Activated CD8-positive, alpha-beta memory T cell treated with anti-CD3 and anti-CD28 coated beads for 48 hours (primary cell): ENCODE measurements around the gene FBXO10.
"Not testable (repeated sequence)": the region's sequence is repeated elsewhere in the genome, so short reads cannot be mapped to it uniquely, and the experiment has no call there.

ENCODE experiments used
- DNase-seq, 3 experiments: peaks; one replicate each; pipeline ENCODE4 v3.0.0-alpha.2; 2020; ENCODE audit warnings: low read depth in 2 of 3, low spot score in 2 of 3

The FBXO10 gene, protein sequence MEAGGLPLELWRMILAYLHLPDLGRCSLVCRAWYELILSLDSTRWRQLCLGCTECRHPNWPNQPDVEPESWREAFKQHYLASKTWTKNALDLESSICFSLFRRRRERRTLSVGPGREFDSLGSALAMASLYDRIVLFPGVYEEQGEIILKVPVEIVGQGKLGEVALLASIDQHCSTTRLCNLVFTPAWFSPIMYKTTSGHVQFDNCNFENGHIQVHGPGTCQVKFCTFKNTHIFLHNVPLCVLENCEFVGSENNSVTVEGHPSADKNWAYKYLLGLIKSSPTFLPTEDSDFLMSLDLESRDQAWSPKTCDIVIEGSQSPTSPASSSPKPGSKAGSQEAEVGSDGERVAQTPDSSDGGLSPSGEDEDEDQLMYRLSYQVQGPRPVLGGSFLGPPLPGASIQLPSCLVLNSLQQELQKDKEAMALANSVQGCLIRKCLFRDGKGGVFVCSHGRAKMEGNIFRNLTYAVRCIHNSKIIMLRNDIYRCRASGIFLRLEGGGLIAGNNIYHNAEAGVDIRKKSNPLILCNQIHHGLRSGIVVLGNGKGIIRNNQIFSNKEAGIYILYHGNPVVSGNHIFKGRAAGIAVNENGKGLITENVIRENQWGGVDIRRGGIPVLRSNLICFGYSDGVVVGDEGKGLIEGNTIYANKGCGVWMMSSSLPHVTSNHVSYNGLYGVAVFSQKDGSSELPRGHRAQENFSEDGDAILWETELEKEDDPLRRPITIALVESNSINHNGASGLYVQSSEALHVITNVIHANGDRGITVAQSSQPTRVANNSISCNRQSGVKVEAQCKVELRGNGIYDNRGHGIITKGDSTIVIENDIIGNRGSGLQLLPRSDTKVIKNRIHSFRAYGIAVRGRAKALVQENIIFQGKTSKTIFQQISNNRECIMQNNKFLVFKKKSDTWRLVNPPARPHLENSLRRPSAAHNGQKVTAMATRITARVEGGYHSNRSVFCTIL

DNA sequence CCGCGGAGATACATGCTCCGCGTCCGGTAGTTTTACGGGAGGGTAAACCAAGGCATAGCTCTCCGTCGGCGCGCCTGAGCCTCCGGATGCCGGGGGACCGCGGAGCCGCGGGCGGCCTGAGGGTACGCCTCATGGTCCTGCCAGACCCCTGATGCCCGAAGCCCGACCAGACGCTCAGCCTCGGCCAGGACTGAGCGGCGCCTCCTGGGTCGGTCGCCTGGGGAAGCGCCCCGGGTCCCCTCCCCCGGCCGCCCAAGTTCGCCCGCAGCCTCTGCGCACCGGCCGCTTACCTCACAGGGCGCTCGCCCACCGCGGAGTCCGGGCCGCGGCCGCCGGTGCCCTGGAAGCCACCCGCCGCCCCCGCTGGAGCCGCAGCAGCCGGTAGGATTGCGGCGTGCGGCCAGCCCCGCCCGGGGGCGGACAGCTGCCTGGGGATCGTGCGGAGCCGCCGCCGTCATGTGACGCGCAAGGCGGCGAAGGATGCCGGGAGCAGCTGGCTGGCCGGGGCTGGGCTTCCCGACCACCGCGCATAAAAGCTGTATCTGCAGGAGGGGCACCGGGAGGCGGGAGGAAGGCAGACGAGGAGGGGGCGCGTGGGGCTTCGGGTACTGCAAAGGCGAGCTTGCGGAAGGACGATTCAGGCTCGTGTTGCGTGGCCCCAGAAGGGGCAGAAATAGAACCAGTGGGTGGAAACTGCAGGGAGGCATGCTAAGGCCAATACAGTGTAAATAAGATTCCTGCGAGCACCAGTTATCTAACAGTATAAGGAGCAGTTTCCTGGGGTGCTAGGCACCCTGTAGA lies at the start of gene FBXO10:
TSS of gene FBXO10 (minus strand) at position 460 of the 801 bp plus-strand sequence. CDS start 34,612 bp downstream, outside the sequence.
- peak in 1 of 3 experiments; percentile 18 for DNase-seq

DNA sequence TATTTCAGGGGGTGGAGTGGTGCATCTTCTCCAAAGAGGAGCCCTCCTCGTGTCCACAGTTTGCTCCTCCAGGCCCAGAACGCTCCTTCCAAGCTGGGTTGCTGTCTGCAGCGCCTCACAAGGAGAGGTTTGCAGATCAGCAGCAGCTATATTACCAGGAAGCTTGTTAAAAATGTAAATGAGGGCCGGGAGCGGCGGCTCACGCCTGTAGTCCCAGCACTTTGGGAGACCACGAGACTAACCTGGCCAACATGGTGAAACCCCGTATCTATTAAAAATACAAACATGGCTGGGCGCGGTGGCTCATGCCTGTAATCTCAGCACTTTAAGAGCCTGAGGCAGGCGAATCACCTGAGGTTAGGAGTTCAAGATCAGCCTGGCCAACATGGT lies 49.6 kb upstream of the FBXO10 start:
- no peak for DNase-seq

DNA sequence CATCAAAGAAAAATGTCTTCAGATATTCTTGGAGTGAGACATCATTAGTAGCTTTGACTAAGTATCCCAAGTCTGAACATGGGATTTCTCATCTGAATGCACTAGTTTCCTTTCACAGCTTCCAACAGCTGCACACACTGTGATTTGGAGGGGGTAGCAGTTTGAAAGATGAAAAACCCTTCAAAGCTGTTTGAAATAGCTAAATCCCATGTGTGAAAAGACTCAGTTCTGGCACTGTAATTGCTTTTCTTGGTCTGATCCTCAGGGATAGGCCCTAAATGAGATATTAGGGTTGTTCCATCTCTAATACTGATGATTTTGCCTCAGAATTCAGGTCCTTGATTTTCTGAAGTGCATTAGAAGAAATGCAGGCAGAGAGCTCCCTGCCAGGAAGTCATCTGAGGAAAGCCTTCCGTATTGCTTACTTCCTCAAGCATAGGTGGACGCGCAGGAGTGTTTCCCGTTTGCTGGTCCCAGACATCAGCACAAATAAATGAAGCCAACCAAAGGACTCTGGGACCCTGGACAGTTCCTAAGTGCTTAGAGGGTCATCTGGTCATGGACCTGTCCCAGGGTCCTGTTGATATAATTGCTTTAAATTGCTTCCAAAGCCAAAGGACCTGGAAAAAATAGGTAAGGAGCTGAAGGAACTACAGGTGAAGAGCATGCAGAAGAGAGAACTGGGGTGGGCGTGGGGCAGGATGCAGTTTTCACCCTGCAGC lies 49.0 kb upstream of the FBXO10 start:
- no peak for DNase-seq

DNA sequence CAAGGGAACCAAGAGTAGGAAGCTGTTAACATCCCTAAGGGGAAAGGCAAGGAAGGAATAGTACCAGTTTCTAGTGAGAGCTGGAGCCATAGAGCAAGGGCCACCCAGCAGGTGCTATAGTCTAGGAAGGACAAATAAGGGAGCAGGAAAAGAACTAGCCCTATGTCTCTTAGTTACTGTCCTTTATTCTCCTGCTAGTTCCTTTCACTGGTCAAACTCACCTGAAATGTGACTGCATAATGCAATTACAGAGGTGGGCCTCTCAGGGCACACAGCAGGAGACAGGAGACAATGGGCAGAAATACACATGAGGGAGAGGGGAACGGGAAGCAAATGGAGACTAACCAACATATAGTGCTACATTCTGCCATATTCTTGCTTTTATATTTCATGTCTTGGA lies 47.9 kb upstream of the FBXO10 start:
- no peak for DNase-seq

DNA sequence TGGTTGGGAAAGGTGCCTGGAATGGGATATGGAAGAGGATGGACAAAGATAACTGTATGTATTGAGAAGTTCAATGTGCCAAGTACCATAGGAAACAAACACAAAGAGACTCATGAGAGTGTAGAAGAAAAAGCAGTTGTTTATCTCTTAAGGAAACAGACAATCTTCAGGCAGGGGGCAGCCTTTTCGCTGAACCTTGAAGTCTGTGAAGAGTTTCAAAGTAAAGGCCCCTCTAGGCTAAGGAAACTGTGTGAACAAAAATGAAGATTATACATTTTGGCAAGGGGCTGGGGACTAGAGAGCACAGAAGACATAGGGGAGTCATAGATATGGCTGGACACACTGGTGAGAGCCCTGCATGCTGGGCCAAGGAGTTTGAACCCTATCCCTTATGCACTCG lies 47.1 kb upstream of the FBXO10 start:
- DNase-seq: no peak

DNA sequence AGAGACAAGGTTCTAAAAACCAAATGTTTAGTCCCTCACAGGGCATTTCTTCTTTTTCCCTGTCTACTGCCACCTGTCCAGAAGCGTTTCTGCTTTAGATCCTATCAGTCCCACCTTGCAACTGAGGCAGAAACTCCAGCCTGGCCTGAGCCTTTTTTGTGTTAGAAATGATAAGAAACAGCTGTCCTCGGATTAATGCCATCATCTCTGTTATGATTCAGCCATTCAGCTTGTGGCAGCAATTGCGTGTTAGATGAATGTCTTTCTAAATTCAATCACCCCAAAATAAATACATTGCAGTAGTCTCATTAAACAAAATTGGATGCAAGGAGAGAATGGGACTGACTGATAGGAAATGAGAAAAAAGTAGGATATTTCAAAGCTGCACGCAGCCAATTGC lies 46.3 kb upstream of the FBXO10 start:
- no peak for DNase-seq

DNA sequence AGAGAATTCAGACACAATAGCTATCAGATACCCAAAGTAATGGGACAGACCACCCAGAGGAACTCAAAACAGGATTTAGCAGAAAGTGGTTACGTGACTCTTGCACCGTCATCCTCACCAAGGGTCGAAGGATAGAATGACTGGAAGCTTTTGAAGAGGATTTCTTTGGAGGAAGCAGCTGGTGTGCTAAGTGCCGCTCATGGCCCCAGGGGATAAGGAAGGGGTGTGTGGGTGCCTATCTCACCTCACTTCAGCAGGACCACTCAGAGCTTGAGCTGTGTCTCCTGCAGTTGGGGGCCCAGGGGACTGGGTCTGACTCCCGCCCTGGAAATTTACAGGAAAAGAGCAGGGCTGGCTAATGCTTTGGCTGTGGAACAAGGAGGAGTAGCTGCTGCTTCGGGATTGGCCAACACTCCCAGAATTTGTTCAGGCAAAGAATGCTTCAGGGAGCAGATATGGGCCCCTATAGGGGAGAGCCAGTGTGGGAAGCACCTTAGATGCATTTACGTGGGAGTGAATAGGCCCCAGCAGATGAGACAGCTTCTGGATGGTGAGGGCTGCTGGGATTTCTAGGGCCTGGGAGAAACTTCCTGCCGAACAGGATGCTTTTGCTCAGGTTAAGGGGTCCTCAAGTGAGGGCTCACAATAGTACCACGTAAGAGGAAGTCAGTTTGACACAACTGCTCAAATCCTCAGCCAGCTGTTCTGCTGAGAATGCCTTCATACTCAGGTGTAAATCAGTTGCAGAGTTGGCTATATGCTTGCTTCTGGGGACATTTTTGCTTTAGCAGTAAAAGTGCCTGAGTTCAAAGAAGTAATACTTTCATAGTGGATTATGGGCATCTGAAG lies 45.3 kb upstream of the FBXO10 start:
- DNase-seq: no peak

DNA sequence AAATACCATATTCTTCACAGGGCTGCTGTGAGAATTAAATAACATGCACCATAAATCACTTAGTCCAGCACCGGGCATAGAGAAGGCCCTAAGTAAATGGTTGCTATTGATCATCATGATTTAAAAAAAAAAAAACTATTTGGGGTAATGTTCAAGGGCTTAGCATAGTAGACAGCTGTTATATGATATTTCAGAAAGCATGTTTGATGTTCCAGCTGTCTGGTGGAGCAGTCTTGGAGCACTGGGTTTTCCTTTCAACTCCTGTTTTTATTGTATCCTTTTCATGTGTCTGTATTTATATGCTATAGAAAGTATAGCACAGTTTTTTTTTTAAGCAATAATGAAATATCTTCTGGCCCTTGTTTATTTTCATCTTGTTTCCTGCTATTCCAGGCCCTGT lies 44.2 kb upstream of the FBXO10 start:
- no peak for DNase-seq

DNA sequence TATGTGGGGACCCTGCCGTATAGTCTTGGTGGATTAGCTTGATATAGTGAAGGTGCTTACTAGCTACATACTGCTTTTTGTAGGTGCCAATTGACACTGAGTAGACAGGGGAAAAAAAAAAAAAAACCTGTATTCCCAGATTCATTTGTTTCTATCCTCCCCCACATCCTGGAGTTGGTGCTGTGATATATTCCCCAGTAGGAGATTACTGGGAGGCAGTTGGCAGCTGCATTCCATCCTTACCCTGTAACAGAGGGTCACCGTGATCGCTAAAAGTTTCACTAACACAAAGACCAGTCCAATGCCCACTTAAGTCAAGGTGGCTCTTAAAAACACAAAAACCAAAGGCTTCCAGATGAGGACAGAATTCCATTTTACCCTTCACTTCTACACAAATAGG lies 43.6 kb upstream of the FBXO10 start:
- no peak for DNase-seq

DNA sequence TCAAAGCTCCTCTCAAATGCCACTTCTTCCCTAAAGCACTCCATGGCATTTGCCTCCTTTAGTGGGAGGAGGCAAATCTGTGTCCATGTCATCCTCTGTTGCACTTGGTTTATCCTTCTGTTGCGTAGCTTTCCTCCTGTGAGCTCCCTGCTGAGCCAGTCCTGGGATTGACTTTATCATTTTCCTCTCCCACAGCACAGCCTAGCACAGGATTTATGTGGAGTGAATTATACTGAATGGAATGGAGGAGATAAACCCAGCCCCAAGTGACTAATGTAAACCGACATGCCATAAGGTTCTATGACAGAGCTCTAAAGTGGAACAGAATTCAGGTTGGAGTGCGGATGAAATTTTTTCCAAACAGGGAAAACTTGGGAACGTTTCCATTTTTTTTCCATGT lies 42.6 kb upstream of the FBXO10 start:
- no peak for DNase-seq

DNA sequence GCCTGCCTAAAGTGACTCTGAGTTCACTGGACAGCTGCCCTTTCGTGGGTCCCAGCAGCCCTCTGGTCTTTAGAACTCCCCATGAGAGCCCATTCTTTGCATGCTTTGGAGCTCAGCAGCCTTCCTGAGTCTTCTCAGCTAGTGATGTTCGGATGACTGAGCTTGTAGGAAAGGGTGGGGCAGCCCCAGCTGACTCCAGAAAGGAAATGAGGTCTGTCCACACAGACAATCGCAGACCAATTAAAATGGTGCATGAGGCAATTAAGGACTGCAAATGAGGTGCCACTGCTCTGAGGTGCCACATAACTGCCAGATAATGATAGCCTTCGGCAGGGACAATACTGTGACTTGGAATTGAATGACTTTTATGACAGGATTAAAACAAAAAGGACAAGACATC lies 41.7 kb upstream of the FBXO10 start:
- DNase-seq: no peak

DNA sequence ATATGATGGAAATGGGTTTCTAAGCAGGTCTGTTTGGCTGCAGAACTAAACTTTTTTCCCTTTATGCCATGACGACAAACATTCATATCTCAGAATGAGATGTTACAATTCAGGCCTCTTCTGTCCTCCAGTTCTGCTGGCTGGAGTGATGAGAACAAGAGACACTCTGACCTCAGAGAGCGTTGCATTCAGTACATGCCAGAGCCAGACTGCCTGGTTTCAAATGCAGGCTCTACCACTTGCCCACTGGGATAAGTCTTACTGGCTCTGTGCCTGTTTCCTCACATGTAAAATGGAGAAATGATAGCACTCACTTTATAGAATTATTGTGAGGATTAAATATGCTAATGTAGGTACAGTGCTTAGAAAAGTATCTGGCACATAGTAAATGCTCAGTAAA lies 41.0 kb upstream of the FBXO10 start:
- no peak for DNase-seq

DNA sequence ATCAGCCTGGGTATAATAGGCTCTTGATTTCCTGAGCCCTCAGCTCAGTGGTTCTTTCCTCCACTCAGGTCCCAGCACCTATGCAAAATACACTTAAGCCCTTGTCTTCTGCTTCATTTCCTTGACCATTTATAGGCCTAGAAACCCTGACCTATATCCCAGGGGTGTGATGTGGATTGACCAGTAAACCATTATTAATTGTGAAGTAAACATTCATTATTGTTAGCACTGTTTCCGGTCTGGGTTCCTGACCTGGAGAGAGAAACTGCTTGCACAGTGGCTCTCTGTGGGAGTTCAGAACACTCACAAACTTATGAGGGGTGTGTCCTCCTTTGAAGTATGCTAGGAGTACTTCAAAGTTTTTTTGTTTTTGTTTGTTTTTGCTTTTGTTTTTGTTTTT lies 35.8 kb upstream of the FBXO10 start:
- DNase-seq: no peak

DNA sequence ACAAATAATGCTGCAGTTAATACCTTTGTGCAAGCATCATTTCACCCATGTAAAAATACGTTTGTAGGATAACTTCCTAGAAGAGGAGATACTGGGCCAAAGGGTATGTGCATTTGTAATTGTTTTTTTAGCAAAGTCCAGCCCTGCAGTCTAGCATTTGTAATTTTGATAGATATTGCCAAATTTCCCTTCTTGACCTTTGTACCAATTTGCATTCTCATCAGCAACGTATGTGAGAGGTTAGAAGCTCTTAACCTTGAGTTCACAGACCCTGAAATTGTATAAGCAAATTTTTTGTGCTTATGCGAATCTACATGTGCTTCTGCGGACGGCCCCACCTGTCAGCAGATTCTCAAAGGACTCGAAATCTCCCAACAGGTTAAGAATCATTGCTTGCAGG lies 34.8 kb upstream of the FBXO10 start:
- no peak for DNase-seq

DNA sequence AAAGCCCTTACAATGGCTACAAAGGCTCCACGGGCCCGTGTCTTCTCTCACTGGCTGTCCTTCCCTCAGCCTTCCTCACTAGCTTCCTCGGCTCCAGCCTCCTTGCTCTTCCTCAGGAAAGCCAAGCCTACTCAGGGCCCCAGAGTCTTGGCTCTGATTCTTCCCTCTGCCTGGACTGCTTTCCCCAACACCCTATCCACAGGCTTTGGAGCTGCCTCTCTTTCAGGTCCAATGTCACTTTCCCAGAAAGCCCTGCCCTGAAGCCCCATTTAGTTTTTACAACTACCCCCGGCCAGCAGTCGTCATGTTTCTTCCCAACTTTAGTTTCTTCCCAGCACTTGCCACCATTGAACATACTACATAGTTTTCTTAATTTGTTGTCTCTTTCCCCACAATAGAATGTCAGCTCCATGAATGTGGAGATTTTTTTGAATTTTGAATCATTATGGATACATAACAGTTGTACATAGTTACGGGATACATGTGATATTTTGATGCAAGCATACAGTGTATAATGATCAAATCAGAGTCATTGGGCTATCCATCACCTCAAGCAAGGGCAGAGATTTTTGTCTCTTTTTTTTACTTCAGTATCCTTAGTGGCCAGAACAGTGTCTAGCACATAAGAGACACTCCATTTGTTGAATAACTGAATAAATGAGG lies 33.7 kb upstream of the FBXO10 start:
- no peak for DNase-seq

DNA sequence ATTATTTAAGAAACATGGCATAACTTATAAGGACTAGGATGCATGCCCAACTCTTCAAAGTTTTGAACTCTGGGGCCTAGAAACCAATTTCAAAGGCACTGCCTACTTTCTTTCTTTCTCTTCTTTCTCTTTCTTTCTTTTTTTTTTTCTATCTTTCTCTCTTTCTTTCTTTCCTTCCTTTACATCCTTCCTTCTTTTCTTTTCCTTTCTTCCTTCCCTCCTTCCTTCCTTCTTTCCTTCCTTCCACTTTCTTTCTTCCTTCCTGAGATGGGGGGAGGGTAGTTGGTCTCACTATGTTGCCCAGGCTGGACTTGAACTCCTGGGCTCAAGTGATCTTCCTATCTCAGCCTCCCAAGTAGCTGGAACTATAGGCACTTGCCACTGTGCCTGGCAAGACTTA lies 32.1 kb upstream of the FBXO10 start:
- no peak for DNase-seq

DNA sequence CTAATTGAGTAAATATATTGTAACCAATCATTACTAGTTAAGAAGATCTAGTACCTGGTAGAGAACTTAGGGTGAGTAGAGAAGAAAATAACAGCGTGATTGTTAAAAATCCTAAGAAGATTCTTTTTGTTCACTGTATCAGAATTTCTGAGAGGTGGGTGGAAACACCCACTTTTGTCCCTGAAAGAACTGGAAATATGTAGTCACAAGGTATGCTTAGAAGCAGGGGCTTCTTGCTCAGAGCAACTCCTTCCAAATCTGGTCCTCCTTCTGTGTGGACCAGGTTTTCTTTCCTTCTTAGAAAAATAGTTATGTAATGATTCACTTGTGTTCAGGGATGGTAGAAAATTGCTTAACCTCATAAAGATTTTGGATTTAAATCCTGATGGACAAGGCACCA lies 28.1 kb upstream of the FBXO10 start:
- no peak for DNase-seq

DNA sequence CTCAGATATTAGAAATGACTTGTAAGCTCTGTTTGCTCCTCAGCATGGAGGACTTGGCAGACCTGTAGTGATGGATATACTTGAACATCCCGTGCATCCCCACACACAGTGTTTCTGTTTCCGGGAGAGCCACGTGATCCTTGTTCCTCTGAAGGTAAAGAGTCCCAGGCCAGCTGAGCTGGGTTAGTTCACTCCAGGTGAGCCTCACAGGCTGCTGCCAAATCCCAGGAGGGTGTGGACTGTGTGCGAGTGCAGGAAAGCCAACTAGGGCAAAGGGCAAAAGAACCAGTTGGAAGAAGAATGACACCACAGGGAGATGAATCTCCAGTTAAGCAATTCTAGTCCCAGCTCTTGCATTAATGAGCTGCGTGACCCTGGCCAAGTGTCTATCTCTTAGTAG lies 26.6 kb upstream of the FBXO10 start:
- no peak for DNase-seq

DNA sequence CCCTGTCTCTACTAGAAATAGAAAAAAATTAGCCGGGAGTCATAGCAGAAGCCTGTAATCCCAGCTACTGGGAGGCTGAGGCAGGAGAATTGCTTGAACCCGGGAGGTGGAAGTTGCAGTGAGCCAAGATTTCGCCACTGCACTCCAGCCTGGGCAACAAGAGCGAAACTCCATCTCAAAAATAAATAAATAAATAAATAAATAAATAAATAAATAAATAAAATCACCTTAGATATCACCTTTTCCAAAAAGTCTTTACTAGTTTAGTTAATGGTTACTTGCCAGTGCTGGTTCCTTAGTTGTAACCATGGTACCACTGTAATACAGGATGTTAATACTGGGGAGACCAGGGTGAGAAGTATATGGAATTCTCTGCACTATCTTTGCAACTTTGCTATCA lies 25.9 kb upstream of the FBXO10 start:
- DNase-seq: not testable (repeated sequence)
